Astrocyte (in vitro differentiated cells and primary cell): ENCODE data around the gene ROR2.

ENCODE experiments used
- CTCF ChIP-seq: IDR thresholded peaks from 2 replicates; pipeline ENCODE4 v1.5.1; 2011; ENCODE audit warnings: low read depth, mild to moderate bottlenecking, inconsistent platforms, low read length, moderate library complexity; ENCODE audit not compliant: insufficient read depth
- EZH2 ChIP-seq: IDR thresholded peaks from 2 replicates; pipeline ENCODE4 v1.6.1; 2012; ENCODE audit warnings: mild to moderate bottlenecking, low read length, inconsistent platforms; ENCODE audit not compliant: insufficient read depth

- TF ChIP-seq CTCF (no peak), EZH2 (no peak)
Measured at GRCh38 chr9:91790917-91791316, 159.1 kb downstream of the ROR2 start.
